GM19193 (cell line): Measurements from ENCODE around the gene DGKQ.

ENCODE experiments used
- POLR2A ChIP-seq: IDR thresholded peaks from 4 replicates; pipeline ENCODE4 v1.6.1; 2011; ENCODE audit not compliant: insufficient read depth, insufficient read length; ENCODE audit errors: extremely low read depth

Gene DGKQ

DNA sequence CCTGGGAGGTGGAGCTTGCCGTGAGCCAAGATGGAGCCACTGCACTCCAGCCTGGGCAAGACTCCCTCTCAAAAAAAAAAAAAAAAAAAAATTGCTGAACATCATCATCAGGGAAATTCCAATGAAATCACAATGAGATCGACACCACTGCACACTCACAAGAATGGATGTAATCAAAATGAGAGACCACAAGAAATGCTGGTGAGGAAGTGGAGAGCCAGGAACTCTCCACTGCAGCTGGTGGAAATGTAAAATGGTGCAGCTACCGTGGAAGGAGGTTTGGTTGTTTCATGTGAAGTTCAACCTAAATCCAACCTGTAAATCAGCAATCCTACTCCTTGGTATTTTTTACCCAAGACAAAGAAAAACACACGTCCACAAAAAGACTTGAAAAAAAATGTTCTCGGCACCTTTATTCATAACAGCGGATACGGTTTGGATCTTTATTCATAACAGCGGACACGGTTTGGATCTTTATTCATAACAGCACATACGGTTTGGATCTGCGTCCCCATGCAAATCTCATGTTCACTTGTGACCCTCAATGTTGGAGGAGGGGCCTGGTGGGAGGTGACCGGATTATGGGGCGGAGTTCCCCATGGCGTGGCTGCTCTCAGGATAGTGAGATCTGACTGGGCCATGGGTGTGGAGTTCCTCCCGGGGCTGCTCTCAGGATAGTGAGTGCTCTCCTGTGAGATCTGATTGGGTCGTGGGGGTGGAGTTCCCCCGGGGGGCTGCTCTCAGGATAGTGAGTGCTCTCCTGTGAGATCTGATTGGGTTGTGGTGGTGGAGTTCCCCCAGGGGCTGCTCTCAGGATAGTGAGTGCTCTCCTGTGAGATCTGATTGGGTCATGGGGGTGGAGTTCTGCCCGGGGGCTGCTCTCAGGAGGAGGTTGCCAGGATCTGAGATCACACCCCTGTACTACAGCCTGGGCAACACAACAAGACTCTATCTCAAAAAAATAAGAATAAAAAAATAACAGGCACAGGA lies 49.0 kb downstream of the DGKQ start:
- TF ChIP-seq POLR2A: peak; percentile 14

DNA sequence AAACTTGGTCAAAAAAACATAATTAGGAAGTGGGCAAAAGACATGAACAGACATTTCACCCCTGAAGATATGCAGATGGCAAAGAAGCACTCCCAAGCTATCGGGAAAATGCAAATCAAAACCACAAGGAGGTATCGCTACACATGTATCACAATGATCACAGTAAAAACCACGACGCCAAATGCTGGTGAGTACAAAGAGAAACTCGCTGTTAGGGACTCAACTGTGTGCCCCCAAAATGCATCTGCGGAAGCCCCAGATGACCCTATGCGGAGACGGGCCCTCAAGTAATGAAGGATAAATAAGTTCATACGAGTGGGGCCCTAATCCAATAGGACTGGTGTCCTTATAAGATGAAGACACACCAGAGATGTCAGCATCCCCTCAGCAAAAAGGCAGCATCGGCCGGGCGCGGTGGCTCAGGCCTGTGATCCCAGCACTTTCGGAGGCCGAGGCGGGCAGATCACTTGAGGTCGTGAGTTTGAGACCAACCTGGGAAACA lies 51.5 kb downstream of the DGKQ start:
- no peak for TF ChIP-seq POLR2A

DNA sequence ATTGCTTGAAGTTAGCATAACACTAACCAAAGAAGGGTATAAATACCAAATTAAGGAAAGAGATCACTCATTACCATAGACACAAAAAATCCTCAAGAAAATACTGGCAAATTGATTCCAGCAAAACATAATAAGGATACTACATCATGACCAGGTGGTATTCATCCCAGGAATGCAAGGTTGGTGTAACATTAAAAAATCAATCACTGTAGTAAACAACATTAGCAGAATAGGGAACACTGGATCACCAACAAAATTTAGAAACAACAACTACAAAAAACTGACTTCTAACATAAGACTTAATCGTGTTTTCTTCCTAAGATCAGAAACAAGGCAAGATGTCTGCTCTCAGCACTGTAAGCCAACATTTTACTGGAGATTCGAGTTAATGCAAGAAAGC lies 55.4 kb downstream of the DGKQ start:
- no peak for TF ChIP-seq POLR2A

DNA sequence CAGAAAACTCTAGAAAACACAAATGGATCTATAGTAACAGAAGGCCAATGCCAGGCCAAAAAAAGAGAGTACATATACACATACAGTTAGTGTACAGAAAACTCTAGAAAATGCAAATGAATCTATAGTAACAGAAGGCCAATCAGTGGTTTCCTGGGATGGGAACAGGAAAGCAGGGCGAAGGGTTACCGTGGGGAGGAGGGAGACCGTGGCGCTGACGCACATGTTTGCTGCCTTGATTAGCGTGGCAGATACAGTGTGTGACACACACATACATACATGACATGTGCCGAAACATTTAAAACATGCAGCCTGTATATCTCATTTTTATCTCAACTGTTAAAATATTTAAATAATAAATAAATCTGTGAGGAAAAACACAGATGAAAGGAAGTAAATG lies 55.9 kb downstream of the DGKQ start:
- TF ChIP-seq POLR2A: no peak

DNA sequence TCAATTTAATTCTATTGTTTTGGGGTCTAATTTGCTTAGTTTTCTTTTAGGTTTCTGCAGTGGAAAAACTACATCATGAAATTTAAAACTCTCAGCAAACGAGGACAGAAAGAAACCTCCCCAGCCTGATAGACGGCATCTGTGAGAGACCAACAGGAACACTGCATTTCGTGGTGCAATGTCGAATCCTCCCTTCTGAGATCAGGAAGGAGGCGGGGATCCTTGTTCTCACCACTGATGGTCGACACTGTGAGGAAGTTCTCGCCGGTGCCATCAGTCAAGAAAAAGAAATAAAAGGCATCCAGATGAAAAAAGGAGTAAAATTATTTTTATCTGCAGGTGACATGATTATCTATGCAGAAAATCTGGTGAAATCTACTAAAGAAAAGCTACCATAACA lies 57.8 kb downstream of the DGKQ start:
- no peak for TF ChIP-seq POLR2A

DNA sequence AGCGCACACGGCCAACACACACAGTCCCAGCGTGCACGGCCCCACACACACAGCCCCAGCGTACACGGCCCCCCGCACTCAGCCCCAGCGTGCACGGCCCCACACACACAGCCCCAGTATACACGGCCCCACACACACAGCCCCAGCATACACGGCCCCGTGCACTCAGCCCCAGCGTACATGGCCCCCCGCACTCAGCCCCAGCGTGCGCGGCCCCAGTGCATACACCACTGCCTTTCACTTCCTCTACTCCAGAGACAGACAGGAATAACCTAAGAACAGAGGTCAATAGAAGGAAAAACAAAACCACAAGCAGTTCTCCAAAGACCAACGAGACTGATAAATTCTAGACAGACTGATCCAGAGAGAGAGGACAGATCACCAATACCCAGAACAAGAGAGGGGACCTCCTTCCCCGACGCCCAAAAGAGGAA lies 58.3 kb downstream of the DGKQ start:
- no peak for TF ChIP-seq POLR2A

DNA sequence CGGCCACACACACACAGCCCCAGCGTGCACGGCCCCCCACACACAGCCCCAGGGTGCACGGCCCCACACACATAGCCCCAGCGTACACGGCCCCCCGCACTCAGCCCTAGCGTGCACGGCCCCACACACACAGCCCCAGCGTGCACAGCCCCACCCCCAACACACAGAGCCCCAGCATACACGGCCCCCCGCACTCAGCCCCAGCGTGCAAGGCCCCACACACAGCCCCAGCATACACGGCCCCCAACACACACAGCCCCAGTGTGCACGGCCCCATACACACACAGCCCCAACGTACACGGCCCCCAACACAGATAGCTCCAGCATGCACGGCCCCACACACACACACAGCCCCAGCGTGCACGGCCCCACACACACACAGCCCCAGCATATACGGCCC lies 58.8 kb downstream of the DGKQ start:
- no peak for TF ChIP-seq POLR2A

DNA sequence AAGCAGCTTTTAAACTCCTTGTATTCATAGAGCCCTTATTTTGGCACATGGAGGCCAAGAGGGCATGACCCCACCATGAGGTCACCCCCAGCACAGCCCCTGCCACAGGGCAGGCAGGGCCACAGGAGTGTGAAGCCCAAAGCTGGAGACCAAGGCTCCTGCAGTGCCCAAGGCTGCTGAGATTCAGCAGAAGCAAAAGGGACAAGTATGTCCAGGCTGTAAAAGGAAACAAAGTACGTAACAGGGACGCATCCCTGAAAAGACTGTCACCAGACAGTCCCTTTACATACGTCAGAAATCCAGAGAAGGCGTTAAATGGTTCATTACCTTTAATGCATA lies 60.1 kb downstream of the DGKQ start:
- no peak for TF ChIP-seq POLR2A

DNA sequence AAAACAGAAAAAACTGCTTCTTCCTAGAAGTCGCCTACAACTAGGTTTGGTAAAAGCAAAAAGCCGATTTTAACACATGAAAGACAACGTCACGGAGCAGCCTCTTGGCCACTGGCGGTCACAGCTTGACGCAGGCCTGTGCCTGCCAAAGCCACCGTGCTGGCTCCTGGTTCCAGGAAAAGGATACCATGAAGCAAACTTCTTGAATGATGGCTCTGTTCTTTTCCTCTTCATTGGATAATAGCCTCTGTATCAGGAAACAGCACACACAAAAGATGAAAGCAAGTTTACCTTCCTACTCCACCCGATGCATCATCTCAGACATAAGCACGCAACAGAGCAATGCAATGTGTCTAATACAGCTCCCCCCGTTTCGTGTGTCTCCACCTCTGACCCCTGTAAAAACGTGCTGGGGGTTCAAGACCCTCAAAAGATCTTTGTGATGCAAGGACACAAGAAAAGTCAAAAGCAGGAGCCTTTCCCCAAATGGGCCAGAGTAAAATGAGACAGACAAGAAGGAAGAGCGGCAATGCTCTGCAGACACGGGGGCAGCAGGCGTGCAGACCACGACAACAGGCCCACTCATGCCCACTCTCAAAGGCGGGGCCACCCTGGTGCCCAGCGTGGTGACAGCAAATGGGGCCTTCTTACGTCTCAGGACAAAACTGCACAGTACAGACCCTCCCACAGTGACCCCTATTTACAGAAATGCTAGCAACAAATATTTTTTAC lies 60.7 kb downstream of the DGKQ start:
- TF ChIP-seq POLR2A: no peak

DNA sequence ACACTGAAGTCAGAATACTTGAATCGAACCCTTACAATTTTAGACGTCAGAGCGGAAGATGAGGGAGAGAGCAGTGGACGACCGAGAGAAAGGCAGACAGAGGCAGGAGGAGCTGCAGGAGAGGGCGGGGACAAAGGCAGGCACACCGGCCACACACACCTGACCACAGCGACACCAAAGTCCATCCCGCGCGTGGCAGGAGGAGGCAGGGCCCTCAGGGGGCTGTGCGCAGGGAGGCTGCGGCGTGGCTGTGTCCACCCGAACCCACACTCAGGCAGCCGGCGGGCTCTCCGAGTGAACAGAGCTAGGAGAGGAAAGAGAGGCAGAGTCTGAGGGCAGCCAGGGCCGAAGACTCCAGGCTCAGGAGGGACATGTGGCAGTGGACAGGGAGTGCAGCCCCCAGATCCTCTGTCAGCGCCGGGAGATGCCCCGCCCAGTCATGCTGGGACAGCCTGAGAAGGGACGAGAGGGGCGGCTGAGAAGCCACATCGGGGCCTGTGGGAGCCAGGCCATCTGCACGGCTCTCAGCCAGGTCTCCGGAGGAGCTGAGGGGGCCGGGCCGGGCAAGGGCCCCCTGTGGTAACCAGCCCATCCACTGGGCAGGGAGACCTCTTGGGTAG lies 61.4 kb downstream of the DGKQ start:
- no peak for TF ChIP-seq POLR2A

DNA sequence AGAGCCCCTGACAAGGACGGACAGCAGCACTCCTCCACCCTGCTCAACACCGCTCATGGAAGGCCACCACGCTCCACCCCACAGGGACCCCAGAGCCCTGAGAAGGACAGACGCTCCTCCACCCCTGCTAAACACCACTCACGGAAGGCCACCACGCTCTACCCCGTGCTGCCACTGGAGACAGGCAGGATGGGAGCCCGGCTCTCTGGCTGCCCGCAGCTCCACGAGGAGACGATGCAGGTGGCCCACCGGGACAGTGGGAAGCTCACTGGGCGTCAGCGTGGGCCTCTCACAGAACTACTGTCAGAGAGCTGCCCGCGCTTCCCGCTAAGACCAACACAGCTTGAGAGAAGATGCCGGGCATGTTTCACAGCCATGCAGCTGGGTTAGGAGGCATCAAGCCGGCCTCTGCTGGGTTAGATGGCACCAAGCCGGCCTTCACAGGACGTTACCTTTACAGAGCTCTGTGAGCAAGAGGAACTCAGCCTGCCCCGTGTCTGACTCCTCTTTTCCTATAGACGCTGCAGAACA lies 62.1 kb downstream of the DGKQ start:
- TF ChIP-seq POLR2A: no peak

DNA sequence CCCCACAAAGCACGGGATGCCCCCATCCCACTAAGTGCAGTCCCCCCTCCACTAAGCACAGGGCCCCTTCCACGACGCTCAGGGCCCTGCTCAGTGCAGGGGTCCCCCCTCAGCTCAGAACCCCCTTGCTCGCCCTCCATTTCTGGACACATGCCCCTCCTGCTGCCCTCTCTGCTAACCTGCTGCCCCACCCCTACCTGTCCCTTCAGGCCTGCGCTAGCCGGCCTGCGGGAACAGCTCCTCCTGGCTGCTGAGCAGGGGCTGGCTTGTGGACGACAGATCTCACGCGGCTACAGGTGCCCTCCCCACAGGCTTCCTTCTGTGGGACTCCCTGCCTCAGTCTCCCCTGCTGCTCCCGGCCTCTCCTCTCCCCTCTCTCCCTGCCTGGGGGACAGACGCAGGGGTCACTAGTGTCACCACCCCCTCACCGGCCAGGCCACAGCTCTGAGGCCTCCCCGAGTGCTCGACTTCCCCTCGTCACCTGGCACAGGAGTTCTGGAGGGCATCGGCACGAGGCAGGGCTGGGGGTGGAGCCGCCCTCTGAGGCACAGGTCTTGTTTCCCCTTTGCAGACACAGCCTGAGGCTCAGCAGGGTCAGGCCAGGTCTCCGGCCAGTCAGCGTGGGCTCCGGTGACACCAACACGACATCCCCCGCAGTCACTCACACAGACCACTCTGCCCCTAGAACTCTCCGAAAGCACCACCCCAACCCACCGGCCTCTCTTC lies 62.8 kb downstream of the DGKQ start:
- TF ChIP-seq POLR2A: no peak

DNA sequence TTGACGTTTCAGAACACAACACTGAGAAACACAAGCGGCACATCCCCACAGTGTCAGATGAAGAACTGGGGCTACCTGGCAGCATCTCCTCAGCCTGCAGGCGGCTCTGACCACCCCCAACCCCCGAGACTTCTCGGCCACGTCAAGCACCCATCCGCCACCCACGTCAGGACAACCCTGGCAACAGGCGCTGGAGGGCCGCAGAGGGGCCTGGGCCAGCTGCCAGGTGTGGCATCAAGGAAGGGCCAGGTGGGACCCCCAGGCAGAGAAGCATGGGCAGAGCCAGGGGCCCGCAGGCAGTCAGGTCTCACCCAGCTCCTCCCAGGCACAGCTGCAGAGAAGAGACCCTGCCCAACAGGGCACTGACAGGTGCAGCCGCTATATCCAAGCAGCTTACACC lies 63.5 kb downstream of the DGKQ start:
- TF ChIP-seq POLR2A: no peak

DNA sequence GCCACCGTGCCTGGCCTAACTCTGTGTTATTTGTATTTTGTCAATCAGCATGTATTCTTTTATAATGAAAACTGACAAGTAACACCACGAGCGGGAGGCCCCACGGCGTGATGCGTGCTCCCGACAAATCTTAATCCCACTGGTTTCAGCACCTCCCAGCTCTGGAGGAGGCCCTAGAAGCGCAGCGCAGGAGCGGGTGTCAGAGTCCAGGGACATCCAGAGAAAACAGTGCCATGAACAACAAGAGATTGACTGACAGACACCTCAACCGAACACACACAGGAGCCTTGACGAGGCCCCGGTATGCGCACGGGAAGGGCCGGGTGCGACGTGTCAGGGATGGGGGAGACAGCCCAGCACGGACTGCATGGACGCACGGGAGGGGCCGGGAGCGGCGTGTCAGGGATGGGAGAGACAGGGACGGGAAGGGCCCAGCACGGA lies 64.2 kb downstream of the DGKQ start:
- TF ChIP-seq POLR2A: no peak
